HG03066 (cell line): ENCODE measurements around the gene ABCC4.
A peak's percentile ranks its signal among the peaks of the same experiment; 100 is the strongest.
"Not testable (repeated sequence)": the region's sequence is repeated elsewhere in the genome, so short reads cannot be mapped to it uniquely, and the experiment has no call there.

Experiments
- ATAC-seq: cut with Tn5 transposase; IDR thresholded peaks from one replicate; pipeline ENCODE4 v1.9.1; 2021; ENCODE audit warnings: low read depth; ENCODE audit not compliant: unreplicated experiment

The ABCC4 gene

GRCh38 chr13:95174517-95174916 lies 126.7 kb downstream of the ABCC4 start:
- no peak for ATAC-seq

- no peak for ATAC-seq
Observed at GRCh38 chr13:95168191-95168590, 133.1 kb downstream of the ABCC4 start.

DNA sequence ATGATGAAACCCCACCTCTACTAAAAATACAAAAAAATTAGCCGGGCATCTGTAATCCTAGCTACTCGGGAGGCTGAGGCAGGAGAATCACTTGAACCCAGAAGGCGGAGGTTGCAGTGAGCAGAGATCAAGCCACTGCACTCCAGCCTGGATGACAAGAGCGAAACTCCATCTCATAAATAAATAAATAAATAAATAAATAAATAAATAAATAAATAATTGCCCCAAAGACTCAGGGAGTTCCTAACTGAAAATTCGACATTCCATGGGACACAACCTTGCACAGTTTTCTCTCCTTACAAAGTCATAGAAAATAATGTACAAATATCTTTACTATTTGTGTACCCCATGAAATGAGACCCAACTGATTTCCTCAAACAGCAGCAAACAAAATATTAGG lies 134.2 kb downstream of the ABCC4 start:
- not testable (repeated sequence) for ATAC-seq

DNA sequence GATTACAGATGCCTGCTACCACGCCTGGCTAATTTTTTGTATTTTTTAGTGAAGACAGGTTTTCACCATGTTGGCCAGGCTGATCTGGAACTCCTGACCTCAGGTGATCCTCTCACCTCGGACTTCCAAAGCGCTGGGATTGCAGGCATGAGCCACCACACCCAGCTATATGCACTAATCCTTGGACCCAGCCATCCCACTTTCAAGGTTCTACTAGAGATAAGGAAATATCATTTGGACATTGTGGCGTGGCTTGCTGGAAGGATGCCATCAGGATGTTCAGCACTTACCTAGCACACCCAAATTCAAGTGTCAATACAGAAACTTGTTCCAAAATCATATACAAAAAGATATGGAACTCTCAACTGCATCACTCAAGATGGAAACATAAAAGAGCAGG lies 136.4 kb downstream of the ABCC4 start:
- ATAC-seq = no peak

DNA sequence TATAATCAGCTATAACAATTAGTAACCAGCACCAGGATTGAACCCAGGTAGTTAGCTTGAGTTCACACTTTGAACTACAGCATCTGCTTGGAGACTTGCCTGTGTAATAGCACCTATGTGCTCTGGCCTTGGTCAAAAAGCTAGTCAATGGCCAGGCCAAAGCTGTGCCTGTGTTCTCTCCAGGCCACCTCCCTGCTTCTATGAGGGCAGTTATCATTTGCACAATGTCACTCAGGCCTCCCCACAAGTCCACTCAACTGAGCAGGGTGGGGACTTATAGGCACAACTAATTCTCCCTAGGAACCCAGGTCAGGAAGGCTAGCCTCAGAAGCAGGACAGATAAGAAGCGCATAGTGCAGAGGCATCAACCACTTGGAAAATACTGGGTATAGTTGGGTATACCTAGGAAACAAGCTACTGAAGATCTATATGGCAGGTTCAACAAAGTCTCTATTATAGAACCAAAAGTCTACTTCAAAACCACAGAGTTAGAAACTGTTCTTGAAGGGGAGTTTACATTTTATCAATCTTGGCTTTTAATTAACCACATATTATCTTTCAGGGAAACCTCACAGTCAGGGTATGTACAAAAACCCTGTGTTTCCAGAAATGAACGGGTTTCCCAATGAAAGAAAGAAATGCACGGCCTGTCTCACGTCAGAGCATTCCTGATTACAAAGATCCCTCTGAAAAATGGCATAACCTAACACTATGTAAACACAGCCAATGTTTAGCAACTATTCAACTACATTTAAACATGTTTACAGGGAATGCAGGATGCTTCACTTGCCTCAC lies 140.9 kb downstream of the ABCC4 start:
- ATAC-seq = no peak

DNA sequence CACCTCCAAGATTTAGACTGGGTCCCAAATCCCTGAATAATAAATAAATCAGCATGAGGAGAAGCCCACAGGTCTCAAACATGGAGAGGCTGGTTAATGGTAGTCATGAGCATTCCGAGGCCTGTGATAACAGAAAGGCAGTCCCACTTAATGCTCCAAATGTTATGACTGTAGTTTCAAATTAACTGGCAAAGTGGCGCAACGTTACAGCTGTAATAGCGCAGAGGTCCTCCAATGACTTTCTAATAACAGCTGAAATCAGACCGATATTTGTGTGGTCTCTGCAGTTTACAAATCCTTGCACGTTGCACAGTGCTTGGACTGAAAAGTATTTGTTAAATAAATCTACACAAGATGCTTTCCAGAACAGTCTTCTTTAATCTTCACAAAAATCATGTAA lies 141.8 kb downstream of the ABCC4 start:
- no peak for ATAC-seq

DNA sequence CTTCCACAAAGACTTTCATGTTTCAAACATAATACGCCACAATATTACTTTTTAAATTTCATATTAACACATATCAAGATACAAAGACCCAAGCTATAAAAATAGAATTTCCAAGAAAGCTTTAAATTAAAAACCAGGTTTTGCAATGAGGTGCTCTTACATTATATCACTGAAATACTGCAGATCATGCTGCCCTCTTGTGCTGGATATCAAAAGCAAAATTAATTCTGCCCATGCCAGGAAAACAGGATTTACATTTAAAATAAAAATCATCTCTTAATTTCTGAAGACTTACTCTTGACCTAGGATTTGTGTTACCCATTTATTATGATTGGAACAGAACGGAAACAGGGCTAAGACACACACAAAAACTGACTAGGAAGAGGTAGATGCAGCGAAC lies 145.0 kb downstream of the ABCC4 start:
- ATAC-seq = no peak

- no peak for ATAC-seq
Observed at GRCh38 chr13:95155504-95155903, 145.7 kb downstream of the ABCC4 start.

DNA sequence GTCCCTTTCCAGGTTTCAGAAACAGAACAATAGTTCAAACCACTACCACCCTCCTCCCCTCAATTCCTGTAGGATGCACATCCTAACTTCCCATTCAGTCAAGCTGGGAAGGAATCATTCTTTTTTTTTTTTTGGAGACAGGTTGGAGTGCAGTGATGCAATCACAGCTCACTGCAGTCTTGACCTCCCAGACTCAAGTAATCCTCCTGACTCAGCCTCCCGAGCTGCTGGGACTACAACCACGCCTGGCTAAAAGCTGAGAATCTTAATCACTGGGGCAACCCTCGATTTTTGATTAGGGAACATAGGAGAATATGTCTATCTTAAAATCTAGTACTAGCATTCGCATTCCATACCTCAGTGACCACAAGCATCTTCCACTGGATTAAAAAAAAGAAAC lies 146.2 kb downstream of the ABCC4 start:
- no peak for ATAC-seq

DNA sequence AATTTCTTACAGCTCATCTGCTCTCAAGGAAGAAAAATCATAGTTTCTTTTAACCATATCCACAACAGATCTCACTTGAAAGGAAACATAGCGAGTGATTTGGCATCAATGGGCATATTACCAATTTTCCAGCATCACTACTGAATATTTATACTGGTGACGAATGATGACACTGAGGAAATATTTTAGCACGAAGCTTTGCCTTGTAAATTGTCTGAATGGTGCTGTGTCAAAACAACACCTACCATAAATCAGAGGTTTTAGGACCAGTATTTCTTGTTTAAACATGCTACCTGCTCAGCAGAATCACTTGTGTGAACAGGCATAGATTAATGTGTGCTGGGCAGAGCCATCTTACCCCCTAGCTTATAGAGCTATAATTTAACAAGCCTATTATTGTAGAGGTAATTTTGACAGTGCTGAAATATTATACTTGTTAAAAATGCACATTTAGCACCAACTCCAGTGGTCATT lies 146.8 kb downstream of the ABCC4 start:
- no peak for ATAC-seq

- ATAC-seq = no peak
Observed at GRCh38 chr13:95153647-95154412, 147.4 kb downstream of the ABCC4 start.

DNA sequence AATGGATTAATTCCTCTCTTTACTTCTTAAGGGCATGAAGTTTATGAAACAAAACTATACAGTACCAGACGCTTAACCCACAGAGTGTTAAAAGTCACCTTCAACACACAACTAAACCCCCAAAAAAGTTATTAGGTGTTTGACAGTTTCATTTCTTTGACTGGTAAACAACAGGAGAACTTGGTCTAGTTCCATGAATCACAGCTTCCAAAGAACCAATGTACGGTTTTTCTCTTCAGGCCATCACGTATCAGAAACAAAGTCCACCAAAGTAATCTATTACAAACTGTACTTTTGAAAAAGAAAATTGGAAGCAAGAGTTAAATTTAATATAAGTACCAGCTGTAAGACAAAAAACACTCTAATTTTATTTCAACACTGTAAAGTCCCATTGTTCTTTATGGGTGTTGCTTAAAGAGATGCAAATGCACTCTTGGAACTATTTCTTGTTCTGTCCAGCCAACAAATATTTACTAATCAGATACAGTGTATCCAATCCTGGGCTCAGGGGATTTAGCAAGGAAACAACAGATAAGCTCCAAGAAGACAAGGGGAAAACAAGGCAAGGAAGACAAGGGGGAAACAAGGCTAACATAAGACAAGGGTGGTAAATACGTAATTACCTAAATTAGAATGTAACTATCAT lies 149.2 kb downstream of the ABCC4 start:
- ATAC-seq = no peak

GRCh38 chr13:95150555-95150954 lies 150.7 kb downstream of the ABCC4 start:
- ATAC-seq = no peak

- no peak for ATAC-seq
Observed at GRCh38 chr13:95146486-95146885, 154.8 kb downstream of the ABCC4 start.

- no peak for ATAC-seq
Observed at GRCh38 chr13:95145587-95145986, 155.7 kb downstream of the ABCC4 start.

GRCh38 chr13:95140502-95140901 lies 160.7 kb downstream of the ABCC4 start:
- ATAC-seq = no peak

DNA sequence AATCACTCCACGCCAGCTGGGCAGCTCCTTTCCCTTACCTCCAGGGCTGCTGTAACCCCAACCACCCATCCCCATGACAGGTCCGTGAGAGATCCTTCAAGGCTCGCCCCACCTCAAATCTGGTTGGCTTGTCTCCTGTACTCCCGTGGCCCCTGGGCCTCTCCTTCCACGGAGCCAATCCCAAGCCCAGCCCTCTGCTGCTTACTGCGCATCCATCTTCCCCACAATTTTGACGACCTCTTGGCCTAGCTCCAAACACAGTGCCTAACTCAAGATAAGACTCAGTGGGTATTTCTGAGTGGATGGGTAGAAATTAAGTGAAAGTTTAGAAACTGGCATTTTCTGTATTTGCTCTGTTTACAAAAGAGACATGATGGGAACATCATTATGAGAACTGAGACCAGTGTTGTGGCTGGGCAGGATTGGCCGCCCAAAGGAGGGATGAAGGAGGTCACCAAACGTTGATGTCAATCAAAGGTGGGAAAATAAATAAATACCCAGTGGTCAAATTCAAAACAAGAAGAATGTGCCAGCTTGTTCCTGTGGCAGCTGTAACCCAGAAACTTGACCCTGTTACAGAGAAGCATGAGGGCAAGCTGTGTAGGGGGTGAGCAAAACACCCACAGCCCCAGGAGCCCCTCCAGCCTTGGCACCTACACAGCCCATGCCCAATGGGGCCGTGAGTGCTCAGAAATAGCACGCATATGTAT lies 162.2 kb downstream of the ABCC4 start:
- ATAC-seq = no peak

GRCh38 chr13:95137096-95137495 lies 164.2 kb downstream of the ABCC4 start:
- peak; percentile 58 for ATAC-seq

DNA sequence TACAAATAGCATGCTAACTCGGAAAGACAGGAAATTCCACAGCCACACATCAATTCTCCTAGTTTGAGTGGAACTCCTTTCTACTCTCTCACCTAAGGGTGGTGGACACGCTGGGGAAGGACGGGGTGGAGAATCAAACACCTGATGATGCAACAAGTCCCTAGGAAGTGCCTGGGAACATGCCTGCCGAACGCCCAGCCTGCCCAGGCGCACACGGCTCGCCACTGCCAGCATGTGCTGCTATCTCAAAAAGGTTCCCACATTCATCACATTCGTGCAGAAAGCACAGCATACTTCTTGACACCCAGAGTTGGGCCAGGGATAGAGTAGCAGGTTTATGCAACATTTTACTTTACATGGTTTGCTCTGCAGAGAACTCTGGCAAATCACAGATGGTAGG lies 164.6 kb downstream of the ABCC4 start:
- no peak for ATAC-seq

DNA sequence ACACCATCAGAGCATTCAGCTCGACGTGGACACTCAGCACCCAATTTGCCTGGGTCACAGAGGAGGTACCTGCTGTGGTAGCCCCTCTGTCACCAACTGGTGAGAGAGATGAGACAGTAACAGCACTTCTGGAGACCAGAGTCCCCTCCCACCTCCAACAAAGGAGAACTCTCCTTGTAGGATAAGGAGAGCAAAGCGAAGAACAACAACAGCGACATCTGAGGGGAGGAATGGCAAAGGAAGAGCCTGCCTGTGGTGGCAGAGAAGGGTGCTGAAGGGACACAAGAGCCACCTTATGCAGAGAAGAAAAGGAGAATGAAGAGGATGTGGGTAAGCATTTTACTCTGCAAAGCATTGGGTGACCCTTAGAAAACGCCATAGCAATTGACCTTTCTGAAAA lies 167.8 kb downstream of the ABCC4 start:
- ATAC-seq = no peak

DNA sequence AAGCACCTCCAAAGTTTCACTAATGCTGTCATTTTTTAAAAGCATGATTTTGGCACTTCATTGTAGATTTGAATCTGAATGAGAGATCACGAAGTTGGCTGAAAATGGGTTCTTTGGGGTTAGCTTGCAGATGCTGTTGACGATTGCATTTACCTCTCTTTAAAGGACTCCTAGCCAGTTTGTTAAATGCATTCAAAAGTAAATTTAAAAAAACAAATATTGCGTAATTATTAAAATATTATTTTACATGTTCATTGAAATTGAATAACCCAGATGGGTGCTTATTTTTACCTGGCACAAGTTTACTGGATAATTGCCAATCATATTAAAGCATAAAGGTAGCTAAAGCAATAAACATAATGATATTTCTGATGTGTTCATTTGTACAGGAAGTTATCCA lies 172.2 kb downstream of the ABCC4 start:
- no peak for ATAC-seq
